SK-N-SH (cell line): ENCODE data around the gene KRT40.

Experiments
- EP300 ChIP-seq, 2 experiments: IDR thresholded peaks; 2 replicates each; pipeline versions ENCODE4 v1.4.0 to v1.6.1; 2012; ENCODE audit warnings: borderline replicate concordance in 1 of 2, low read depth in 1 of 2, low read length in 1 of 2
- FOXM1 ChIP-seq: IDR thresholded peaks from 2 replicates; pipeline ENCODE4 v1.4.0; 2012; ENCODE audit warnings: low read depth, mild to moderate bottlenecking
- GABPA ChIP-seq: IDR thresholded peaks from 2 replicates; pipeline ENCODE4 v1.4.0; 2012; ENCODE audit warnings: low read depth, mild to moderate bottlenecking
- JUND ChIP-seq: IDR thresholded peaks from 2 replicates; pipeline ENCODE4 v1.4.0; 2012
- NFIC ChIP-seq: IDR thresholded peaks from 2 replicates; pipeline ENCODE4 v1.4.0; 2012; ENCODE audit warnings: borderline replicate concordance
- POLR2AphosphoS5 ChIP-seq: IDR thresholded peaks from 2 replicates; pipeline ENCODE4 v1.6.1; 2012; ENCODE audit warnings: low read depth, low read length
- RAD21 ChIP-seq: IDR thresholded peaks from 2 replicates; pipeline ENCODE4 v1.6.1; 2012; ENCODE audit warnings: mild to moderate bottlenecking, low read length
- RFX5 ChIP-seq: IDR thresholded peaks from 2 replicates; pipeline ENCODE4 v1.6.1; 2012; ENCODE audit warnings: mild to moderate bottlenecking, improper control_type of control experiment, low read length
- SIN3A ChIP-seq: IDR thresholded peaks from 2 replicates; pipeline ENCODE4 v1.6.1; 2012; ENCODE audit warnings: low read depth, mild to moderate bottlenecking, low read length, moderate library complexity, borderline replicate concordance
- TAF1 ChIP-seq: IDR thresholded peaks from 2 replicates; pipeline ENCODE4 v1.6.1; 2012; ENCODE audit warnings: low read depth, mild to moderate bottlenecking, low read length, moderate library complexity, borderline replicate concordance
- YY1 ChIP-seq: IDR thresholded peaks from 2 replicates; pipeline ENCODE4 v1.4.0; 2012; ENCODE audit warnings: low read depth, mild to moderate bottlenecking
- TF ChIP-seq, protein P1 (sequence below): fragments of 200-600 bp; sonication (generic); IDR thresholded peaks from 2 replicates; pipeline ENCODE4 v1.6.1; 2017; ENCODE audit warnings: antibody characterized with exemption, mild to moderate bottlenecking, moderate library complexity
- TF ChIP-seq, protein P2 (sequence below): IDR thresholded peaks from 2 replicates; pipeline ENCODE4 v1.6.1; 2012; ENCODE audit warnings: mild to moderate bottlenecking, low read depth, low read length, moderate library complexity
- TF ChIP-seq, protein P3 (sequence below): IDR thresholded peaks from 2 replicates; pipeline ENCODE4 v1.4.0; 2012; ENCODE audit warnings: low read depth, borderline replicate concordance

DNA sequence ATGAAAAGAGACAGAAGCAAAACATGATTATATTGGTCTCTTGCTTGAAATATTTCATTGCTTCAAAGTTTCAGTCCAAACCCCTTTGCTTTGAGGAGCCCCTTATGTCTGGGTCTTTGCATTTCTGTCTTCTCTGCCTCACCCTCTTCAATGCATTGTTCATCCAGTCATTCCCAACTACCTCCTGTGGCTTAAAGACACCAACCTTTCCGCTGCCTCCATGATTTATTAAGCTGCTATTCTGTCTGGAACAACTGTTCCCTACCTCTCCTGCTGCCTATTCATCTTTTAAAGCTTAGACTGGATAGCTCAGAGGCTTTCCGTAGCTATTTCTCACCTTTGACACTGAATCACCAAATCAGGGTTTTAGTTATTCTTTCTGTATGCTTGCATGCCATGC, 13.2 kb upstream of the KRT40 start:
- TF ChIP-seq YY1 (no peak), EP300 (IDR thresholded peaks at IDR 0.05; ENCODE audit: borderline replicate concordance in 1 of 2, low read depth in 1 of 2, low read length in 1 of 2) (no peak), GABPA (no peak), POLR2AphosphoS5 (no peak), SIN3A (no peak), JUND (no peak), RAD21 (no peak), NFIC (no peak), FOXM1 (no peak), TAF1 (no peak), RFX5 (no peak)
- TF ChIP-seq, protein P1, sequence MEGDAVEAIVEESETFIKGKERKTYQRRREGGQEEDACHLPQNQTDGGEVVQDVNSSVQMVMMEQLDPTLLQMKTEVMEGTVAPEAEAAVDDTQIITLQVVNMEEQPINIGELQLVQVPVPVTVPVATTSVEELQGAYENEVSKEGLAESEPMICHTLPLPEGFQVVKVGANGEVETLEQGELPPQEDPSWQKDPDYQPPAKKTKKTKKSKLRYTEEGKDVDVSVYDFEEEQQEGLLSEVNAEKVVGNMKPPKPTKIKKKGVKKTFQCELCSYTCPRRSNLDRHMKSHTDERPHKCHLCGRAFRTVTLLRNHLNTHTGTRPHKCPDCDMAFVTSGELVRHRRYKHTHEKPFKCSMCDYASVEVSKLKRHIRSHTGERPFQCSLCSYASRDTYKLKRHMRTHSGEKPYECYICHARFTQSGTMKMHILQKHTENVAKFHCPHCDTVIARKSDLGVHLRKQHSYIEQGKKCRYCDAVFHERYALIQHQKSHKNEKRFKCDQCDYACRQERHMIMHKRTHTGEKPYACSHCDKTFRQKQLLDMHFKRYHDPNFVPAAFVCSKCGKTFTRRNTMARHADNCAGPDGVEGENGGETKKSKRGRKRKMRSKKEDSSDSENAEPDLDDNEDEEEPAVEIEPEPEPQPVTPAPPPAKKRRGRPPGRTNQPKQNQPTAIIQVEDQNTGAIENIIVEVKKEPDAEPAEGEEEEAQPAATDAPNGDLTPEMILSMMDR, result no peak
- TF ChIP-seq, protein P2, sequence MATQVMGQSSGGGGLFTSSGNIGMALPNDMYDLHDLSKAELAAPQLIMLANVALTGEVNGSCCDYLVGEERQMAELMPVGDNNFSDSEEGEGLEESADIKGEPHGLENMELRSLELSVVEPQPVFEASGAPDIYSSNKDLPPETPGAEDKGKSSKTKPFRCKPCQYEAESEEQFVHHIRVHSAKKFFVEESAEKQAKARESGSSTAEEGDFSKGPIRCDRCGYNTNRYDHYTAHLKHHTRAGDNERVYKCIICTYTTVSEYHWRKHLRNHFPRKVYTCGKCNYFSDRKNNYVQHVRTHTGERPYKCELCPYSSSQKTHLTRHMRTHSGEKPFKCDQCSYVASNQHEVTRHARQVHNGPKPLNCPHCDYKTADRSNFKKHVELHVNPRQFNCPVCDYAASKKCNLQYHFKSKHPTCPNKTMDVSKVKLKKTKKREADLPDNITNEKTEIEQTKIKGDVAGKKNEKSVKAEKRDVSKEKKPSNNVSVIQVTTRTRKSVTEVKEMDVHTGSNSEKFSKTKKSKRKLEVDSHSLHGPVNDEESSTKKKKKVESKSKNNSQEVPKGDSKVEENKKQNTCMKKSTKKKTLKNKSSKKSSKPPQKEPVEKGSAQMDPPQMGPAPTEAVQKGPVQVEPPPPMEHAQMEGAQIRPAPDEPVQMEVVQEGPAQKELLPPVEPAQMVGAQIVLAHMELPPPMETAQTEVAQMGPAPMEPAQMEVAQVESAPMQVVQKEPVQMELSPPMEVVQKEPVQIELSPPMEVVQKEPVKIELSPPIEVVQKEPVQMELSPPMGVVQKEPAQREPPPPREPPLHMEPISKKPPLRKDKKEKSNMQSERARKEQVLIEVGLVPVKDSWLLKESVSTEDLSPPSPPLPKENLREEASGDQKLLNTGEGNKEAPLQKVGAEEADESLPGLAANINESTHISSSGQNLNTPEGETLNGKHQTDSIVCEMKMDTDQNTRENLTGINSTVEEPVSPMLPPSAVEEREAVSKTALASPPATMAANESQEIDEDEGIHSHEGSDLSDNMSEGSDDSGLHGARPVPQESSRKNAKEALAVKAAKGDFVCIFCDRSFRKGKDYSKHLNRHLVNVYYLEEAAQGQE, result no peak
- TF ChIP-seq, protein P3, sequence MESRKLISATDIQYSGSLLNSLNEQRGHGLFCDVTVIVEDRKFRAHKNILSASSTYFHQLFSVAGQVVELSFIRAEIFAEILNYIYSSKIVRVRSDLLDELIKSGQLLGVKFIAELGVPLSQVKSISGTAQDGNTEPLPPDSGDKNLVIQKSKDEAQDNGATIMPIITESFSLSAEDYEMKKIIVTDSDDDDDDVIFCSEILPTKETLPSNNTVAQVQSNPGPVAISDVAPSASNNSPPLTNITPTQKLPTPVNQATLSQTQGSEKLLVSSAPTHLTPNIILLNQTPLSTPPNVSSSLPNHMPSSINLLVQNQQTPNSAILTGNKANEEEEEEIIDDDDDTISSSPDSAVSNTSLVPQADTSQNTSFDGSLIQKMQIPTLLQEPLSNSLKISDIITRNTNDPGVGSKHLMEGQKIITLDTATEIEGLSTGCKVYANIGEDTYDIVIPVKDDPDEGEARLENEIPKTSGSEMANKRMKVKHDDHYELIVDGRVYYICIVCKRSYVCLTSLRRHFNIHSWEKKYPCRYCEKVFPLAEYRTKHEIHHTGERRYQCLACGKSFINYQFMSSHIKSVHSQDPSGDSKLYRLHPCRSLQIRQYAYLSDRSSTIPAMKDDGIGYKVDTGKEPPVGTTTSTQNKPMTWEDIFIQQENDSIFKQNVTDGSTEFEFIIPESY, result no peak
